AG04449 (cell line): Measurements from ENCODE around the gene NNMT.
A peak's percentile ranks its signal among the peaks of the same experiment; 100 is the strongest.

Experiments
- CTCF ChIA-PET: fragments of 350-600 bp; formaldehyde crosslinking; extraction: SDS; loops from one replicate; lab custom pipeline; 2021; ENCODE audit warnings: antibody characterized with exemption; lab: Yijun Ruan, JAX
- POLR2A ChIA-PET: fragments of 400-600, 350-600 bp; formaldehyde crosslinking; extraction: SDS; loops from one replicate; lab custom pipeline; 2020; ENCODE audit warnings: antibody characterized with exemption, inconsistent platforms; lab: Yijun Ruan, JAX
- DNase-seq: peaks from one replicate; pipeline ENCODE4 v3.0.0-alpha.2; 2010; ENCODE audit warnings: low read depth, low spot score
- H3K4me3 ChIP-seq: 2 replicates; pipeline ENCODE4 v1.5.1; 2011; ENCODE audit warnings: low read depth, mild to moderate bottlenecking, control low read depth, low read length
- TF ChIP-seq, protein P1 (sequence below): IDR thresholded peaks from one replicate; pipeline ENCODE4 v1.5.1; 2011; ENCODE audit warnings: mild to moderate bottlenecking, moderate library complexity, low read length, control low read depth, inconsistent platforms; ENCODE audit not compliant: insufficient read depth; ENCODE audit errors: missing control alignments

The NNMT gene

GRCh38 chr11:114301927-114302326 is 5.7 kb downstream of the NNMT start:
- ChIA-PET CTCF (interaction anchor here (1.3 kb wide), 1 partner anchor 21 kb away, joined by 3 read pairs; no protein-coding TSS in a partner anchor), POLR2A (no interaction called here)
- TF ChIP-seq, protein P1, sequence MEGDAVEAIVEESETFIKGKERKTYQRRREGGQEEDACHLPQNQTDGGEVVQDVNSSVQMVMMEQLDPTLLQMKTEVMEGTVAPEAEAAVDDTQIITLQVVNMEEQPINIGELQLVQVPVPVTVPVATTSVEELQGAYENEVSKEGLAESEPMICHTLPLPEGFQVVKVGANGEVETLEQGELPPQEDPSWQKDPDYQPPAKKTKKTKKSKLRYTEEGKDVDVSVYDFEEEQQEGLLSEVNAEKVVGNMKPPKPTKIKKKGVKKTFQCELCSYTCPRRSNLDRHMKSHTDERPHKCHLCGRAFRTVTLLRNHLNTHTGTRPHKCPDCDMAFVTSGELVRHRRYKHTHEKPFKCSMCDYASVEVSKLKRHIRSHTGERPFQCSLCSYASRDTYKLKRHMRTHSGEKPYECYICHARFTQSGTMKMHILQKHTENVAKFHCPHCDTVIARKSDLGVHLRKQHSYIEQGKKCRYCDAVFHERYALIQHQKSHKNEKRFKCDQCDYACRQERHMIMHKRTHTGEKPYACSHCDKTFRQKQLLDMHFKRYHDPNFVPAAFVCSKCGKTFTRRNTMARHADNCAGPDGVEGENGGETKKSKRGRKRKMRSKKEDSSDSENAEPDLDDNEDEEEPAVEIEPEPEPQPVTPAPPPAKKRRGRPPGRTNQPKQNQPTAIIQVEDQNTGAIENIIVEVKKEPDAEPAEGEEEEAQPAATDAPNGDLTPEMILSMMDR = no peak
- no peak for DNase-seq
- H3K4me3 ChIP-seq = no peak overlapping the region; the same call in 1 of the 2 replicates

GRCh38 chr11:114302663-114303062 is 6.5 kb downstream of the NNMT start:
- no peak overlapping the region for H3K4me3 ChIP-seq
- TF ChIP-seq, protein P1 = no peak
- DNase-seq = no peak
- ChIA-PET POLR2A (no interaction called here), CTCF (no interaction called here)

DNA sequence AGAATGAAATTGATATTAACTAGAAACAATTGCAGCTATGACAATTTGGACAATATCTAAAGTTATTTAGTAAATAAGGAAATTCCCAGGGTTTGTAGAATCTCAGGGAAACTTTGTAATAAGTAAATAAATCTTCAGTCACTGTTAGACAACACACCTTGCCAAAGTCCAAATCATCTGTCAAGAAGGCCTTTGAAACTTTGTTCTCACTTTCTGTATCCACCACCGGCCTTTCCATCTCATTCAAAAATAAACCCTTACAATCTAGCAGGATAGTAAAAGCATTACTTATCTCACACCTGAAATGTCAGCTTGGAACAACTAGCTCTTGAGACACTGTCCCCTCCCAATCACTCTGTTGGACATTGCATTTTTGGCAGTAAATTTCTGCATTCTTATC is 7.9 kb downstream of the NNMT start:
- TF ChIP-seq, protein P1 = no peak
- H3K4me3 ChIP-seq = no peak overlapping the region
- POLR2A ChIA-PET = interaction anchor here (1.5 kb wide), 1 partner anchor 8 kb away, joined by 18 read pairs; the partner anchor contains the start of gene NNMT
- no peak for DNase-seq
- CTCF ChIA-PET = interaction anchor here (0.8 to 1.1 kb wide), 3 partner anchors 8 to 36 kb away, joined by 3 to 4 read pairs (median 3); partner anchors contain the start of gene NNMT

DNA sequence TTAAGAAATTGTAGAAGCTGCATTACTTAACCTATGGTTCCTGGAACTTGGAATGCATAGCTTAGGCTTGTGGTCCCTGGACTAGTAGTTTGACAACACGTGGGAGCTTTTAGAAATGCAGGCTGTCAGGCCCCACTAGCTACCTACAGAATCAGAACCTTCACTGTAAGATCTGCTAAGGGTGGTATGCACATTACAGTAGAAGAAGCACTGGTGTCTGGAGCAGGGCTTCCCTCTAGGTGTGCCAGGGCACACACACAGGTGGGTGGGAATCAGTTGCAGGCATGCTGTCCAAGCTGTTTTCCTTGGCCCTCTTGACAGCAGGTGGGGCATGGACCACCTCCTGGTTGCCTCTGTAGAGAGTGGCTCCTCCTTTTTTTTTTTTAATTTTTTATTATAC is 8.8 kb downstream of the NNMT start:
- CTCF ChIA-PET = interaction anchor here (0.8 to 1.1 kb wide), 2 partner anchors 9 kb away, joined by 3 to 4 read pairs; partner anchors contain the start of gene NNMT
- peak overlapping the region; percentile 10 for H3K4me3 ChIP-seq
- TF ChIP-seq, protein P1 = no peak
- POLR2A ChIA-PET = interaction anchor here (1.5 kb wide), 1 partner anchor 9 kb away, joined by 18 read pairs; the partner anchor contains the start of gene NNMT
- no peak for DNase-seq

DNA sequence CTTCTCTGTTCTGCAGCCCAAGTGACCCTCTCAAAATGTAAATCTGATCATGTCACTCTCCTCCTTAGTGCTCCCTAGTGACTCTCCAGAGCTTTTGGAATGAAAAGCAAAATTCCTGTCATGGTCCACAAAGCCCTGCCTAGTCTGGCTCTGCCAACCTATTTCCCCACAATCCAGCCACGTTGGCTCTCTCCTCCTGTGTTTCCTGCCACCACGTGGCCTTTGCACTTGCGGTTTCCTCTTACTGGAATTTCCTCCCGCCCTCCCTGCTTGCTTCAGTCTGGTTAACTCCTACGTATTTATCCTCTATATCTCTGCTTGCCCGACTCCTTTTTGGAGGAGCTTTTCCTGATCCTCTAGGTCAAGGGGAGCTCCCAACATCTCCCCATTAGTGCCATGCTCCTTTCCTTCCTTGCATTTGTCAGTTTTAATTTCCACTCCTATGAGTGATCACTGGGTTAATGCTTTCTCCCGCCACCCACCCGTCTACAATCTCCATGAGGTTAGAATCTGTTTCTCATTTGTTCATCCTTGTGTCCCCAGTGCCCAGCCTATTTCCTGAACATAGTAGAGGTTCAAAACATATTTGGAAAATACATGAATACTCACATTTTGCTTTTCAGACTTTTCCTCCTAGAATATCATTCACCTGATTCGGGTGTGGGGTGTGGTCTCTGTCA is 11.5 kb downstream of the NNMT start:
- peak; percentile 78 for DNase-seq
- ChIA-PET POLR2A (interaction anchor here (1.0 to 3.6 kb wide), 4 partner anchors 10 to 23 kb away, joined by 3 to 37 read pairs (median 8); partner anchors contain the start of gene NNMT), CTCF (interaction anchor here (1.2 to 3.8 kb wide), 3 partner anchors 9 to 27 kb away, joined by 4 to 19 read pairs (median 8); partner anchors contain the start of gene NNMT)
- TF ChIP-seq, protein P1 = no peak
- H3K4me3 ChIP-seq = peak overlapping the region; percentile 19

DNA sequence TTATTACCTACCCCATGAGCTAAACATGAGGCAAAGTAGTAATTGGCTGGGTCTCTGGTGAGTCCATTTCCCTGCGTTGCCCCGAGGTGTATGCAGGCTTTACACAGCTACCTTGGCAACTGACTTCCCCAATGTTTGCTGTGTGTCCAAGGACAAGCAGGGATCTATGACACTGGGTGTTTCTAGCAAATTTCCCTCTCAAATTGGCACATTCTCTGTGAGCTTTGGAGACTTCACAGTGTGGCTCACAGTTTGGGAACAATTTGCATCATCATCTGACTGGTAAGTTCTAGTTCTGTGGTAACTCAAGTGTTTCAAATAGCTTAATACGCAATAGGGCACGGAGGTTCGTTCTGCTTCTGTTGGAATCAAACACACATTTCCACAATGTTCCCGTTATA is 12.5 kb downstream of the NNMT start:
- TF ChIP-seq, protein P1 = no peak
- ChIA-PET POLR2A (interaction anchor here (0.6 to 3.6 kb wide), 2 partner anchors 13 to 42 kb away, joined by 3 to 37 read pairs; partner anchors contain the start of gene NNMT), CTCF (interaction anchor here (1.1 to 3.8 kb wide), 3 partner anchors 8 to 142 kb away, joined by 3 to 19 read pairs (median 10); no protein-coding TSS in a partner anchor)
- H3K4me3 ChIP-seq = peak overlapping the region; percentile 6; the same call in 1 of the 2 replicates
- DNase-seq = no peak
